ENCODE data around the gene SESTD1. TPM values are rescaled to one million over a fixed set of nuclear protein-coding genes. Genes with fewer than 3 reads are reported as not detected.
"Not testable (repeated sequence)": the region's sequence is repeated elsewhere in the genome, so short reads cannot be mapped to it uniquely, and the experiment has no call there.

Gene SESTD1
- polyA plus RNA-seq, 4 donors = 61.3 to 92.3 (median 77.3) TPM

- DNase-seq (ENCODE audit: low read depth in 4 of 4, low spot score in 3 of 4) = no peak
Measured at GRCh38 chr2:179270689-179271088, 6.1 kb upstream of the SESTD1 start.

DNA sequence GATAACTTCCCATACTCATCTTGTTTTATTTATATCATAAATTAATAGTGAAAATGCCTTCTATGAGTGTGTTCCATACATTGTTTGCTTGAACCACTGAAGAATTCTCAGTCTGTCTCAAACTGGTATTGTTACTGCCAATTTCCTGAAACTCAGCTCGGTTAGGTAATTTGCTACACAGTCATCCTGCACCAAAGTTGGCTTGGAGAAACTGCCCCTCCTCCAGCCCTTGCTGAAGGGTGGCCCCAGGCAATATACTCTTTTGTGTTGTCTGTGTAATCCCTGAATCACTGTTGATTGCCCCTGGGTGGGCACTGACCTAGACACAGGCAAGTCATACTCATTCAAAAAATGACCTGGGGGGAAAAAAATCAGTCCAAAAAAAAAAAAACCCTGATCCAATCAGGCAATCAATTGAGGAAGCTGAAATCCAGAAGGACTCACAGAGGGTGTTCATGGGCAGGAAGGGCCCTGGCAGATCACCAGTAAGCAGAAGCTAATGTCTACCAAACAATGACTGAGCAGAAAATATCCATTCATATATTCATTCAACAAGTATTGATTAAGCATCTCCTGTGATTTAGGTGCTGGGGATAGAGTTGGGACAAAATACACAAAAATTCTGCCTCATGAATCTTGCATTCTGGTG is 3.8 kb upstream of the SESTD1 start:
- no peak for DNase-seq (ENCODE audit: low read depth in 4 of 4, low spot score in 3 of 4)

DNA sequence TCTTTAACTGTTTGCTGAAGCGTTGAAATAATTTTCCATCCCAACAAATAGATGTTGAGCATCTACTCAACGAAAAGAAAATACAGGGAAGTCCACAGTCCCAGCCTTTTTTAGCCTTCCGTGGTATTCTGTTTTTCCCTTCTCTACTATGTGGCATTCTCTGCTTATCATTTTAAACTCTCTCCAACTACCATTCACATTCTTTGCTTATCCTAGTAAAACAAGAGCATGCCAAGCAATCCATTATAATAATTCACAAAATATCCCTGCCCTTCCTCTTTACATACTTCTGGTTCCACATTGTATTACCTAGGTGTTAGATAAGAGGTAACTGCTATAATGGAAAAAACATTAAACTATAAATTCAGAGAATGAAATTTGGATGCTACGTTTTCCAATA is 1.6 kb upstream of the SESTD1 start:
- no peak for DNase-seq (ENCODE audit: low read depth in 4 of 4, low spot score in 3 of 4)

DNA sequence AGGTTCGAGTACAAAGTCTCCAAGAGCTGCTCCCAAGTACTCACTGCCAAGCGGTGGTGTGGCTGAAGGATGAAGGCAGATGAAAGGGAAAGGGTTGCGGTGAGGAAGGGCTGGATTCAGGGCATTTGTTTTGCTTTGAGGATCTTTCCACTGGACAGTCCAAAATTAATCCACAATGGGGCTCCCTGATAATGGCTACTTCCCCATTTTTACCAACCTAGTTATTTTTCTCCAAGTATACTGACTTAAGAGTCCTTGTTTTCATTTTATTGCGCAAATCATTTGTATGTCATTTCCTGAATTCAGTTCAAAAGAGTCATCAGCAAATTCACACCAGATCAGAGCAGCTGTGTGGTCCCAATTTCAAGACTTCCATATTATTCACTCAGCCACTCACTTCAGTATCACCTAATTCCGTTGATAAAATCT is 464 bp upstream of the SESTD1 start:
- no peak for DNase-seq (ENCODE audit: low read depth in 4 of 4, low spot score in 3 of 4)

GRCh38 chr2:179263446-179264367 is 925 bp downstream of the SESTD1 start:
- DNase-seq (ENCODE audit: low read depth in 4 of 4, low spot score in 3 of 4) = no peak

DNA sequence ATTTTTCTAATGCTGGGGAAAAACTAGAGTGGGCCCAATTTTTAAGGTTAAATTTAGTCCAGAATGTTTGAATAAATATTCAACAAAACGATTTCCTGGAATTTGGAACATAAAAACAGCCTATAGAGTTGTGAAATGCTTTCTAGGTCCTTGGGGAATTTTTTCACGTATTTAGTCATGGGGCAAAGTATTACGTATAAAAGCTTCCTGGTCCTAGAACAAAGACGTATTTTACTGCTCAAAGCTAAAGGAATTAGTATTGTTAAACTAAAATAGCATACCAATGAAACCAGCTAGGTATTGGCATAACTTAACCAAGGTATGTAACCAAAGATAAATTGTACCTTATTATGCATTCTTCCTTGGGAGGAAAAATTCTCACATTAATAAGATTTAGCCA is 1.6 kb downstream of the SESTD1 start:
- no peak for DNase-seq (ENCODE audit: low read depth in 4 of 4, low spot score in 3 of 4)

- DNase-seq (ENCODE audit: low read depth in 4 of 4, low spot score in 3 of 4) = no peak
Measured at GRCh38 chr2:179262077-179262660, 2.5 kb downstream of the SESTD1 start.

DNA sequence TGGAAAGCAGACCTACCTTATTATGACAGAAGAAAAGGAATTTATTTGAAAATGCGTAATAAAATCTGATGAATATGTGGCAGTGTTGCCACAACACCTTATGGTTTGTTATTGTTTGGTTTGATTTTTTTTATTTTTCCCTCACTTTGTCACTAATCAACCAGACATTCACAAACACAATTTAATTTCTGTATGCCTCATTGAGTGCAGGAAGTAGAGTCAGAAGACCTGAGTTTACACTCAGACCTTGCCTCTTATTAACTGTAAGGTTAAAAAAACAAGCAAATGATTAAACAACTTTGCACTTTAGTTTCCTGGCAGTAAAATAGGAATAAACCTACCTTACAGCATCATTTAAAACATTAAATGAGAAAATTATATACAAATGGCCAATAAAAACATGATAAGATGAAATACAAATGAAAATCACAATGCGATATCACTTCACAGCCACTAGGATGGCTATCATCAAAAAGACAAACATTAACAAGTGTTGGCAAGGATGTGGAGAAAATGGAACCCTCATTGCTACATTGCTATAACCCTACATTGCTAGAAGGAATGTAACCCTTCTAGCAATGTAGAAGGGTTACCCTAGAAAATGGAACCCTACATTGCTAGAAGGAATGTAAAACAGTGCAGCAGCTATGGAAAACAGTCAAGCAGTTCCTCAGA is 3.3 kb downstream of the SESTD1 start:
- no peak for DNase-seq (ENCODE audit: low read depth in 4 of 4, low spot score in 3 of 4)

- no peak for DNase-seq (ENCODE audit: low read depth in 4 of 4, low spot score in 3 of 4)
Measured at GRCh38 chr2:179260224-179260623, 4.4 kb downstream of the SESTD1 start.

DNA sequence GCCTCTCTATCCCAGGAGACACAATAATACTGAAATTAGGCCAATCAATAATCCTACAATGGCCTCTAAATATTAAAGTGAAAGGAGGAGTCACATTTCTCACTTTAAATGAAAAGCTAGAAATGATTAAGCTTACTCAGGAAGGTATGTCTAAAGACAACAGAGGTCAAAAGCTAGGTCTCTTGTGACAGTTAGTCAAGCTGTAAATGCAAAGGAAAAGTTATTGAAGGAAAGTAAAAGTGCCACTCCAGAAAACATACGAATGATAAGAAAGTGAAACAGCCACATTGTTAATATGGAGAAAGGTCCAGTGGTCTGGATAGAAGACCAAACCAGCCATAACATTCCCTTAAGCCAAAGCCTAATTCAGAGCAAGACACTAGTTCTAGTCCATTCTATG is 9.5 kb downstream of the SESTD1 start:
- no peak for DNase-seq (ENCODE audit: low read depth in 4 of 4, low spot score in 3 of 4)

DNA sequence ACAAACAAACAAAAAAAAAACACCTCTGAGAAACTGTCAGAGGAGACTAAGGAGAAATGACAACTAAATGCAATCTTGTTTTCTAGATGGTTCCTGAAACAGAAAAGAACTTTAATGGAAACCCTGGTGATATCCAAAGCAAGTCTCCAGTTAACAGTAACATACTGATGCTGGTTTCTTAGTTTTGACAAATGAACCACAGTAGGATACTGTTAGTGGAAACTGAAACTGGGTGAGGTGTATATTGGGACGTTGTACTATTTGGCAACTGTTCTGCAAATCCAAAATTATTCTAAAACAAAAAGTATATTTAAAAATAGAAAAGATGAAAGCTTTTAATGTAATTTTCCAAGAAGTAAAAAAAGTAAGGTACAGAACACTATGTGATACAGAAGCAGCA is 11.4 kb downstream of the SESTD1 start:
- DNase-seq (ENCODE audit: low read depth in 4 of 4, low spot score in 3 of 4) = no peak

DNA sequence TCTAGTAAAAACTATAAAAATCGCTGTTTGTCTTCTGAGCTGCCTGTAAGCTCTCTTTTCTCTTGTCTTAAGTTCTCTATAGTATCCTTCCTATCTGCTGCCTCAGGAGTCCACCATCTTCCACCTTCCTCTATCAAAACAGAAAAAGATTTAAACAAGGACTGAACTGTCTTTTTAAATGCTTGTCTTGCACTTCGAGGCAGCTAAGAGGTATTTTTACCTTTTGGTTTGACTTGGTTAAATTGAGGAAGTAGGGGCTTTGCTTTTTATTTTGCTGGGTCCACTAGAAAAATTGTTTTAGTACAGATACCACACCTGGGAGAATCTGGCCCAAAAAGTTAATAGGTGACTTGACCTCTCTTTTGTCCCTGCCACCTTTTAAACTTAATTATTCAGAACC is 12.2 kb downstream of the SESTD1 start:
- DNase-seq (ENCODE audit: low read depth in 4 of 4, low spot score in 3 of 4) = no peak

DNA sequence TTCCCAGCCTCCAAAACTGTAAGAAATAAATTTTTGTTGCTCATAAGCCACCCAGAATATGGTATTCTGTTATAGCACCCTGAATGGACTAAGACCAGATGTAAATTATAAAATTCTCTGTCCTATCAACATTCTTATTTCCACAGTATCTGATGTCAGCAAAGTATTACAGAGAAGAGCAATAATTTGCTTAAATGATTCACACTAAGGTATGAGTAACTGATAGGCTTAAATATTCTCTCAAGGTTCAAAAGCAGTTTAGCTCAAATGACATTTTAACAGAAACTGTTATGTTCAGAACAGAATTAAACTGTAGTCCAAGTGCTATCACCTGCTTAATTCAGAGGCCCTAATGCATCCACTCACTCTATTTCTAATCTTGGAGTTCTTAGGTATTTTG is 12.8 kb downstream of the SESTD1 start:
- no peak for DNase-seq (ENCODE audit: low read depth in 4 of 4, low spot score in 3 of 4)

GRCh38 chr2:179250848-179251504 is 13.7 kb downstream of the SESTD1 start:
- DNase-seq (ENCODE audit: low read depth in 4 of 4, low spot score in 3 of 4) = no peak

DNA sequence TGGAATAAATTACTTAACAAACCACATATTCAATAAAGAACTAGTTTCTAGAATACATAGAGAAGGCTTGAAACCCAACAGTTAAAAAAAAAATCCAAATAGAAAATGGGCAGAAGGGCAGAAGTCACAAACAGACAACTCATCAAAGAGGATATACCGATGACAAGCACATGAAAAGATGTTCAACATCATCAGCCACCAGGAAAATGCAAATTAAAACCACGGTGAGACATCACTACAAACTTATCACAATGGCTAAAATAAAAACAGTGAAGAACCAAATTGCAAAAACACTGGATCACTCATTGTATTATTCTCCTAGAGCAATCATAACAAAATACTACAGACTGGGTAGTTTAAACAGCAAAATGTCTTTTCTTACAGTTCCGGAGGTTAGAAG is 14.5 kb downstream of the SESTD1 start:
- DNase-seq (ENCODE audit: low read depth in 4 of 4, low spot score in 3 of 4) = no peak

DNA sequence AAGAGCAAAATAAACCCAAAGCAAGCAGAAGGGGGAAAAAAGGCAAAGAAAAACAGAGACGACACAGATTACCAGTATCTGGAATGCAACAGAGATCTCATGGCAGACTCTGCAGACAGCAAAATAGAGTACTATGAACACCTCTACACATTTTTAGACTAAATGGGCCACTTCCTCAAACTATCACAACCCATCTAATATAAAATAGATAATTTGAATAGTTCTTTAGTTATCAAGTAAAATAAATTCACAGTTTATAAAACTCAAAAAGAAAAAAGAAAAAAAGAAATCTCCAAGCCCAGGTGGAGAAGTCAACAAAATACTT is 16.6 kb downstream of the SESTD1 start:
- DNase-seq (ENCODE audit: low read depth in 4 of 4, low spot score in 3 of 4) = no peak

- DNase-seq (ENCODE audit: low read depth in 4 of 4, low spot score in 3 of 4) = no peak
Measured at GRCh38 chr2:179247318-179248023, 17.2 kb downstream of the SESTD1 start.

GRCh38 chr2:179245843-179246242 is 18.8 kb downstream of the SESTD1 start:
- DNase-seq (ENCODE audit: low read depth in 4 of 4, low spot score in 3 of 4) = not testable (repeated sequence)

GRCh38 chr2:179243046-179243445 is 21.6 kb downstream of the SESTD1 start:
- DNase-seq (ENCODE audit: low read depth in 4 of 4, low spot score in 3 of 4) = no peak
